ENCODE data around the gene FAM53B.

Gene FAM53B

DNA sequence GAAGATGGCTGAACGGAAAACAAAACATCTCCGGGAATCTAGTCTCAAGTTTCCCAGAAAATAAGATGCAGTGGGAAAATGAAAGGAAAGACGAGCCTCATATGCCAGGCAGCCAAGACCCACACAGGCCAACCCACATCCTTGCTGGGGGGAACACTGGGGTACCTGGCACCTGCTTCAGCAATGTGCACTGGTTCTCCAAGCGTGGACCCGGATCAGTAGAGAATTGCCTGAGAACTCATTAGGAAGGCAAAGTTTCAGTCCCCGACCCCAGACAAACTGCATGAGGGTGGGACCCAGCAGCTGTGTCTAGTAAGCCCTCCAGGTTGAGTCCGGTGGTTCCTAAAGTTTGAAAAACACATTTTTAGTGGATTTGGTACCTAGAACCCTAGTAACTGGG, 18.4 kb downstream of the FAM53B start:
- no peak for DNase-seq

DNA sequence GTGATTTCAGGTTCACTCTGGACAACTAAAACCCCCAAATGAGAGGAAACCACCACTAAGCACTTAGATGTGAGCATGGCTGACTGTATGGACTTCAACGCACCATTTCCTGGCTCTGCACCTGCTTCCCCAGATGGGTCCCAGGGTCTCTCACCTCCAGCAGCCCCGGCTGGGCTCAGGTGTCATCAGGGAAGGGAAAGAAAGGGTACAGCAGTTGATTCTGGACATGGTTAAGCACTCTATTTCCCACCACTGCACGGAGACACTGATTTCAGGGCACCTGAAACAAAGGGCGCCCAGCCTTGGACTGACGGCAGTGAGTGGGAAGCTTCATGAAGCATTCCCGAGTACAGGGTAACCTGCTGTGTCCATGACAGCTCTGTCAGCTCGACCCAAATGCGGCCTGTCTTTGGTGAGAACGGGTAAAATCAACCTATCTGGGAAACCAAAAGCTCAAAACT, 19.0 kb downstream of the FAM53B start:
- DNase-seq: no peak

DNA sequence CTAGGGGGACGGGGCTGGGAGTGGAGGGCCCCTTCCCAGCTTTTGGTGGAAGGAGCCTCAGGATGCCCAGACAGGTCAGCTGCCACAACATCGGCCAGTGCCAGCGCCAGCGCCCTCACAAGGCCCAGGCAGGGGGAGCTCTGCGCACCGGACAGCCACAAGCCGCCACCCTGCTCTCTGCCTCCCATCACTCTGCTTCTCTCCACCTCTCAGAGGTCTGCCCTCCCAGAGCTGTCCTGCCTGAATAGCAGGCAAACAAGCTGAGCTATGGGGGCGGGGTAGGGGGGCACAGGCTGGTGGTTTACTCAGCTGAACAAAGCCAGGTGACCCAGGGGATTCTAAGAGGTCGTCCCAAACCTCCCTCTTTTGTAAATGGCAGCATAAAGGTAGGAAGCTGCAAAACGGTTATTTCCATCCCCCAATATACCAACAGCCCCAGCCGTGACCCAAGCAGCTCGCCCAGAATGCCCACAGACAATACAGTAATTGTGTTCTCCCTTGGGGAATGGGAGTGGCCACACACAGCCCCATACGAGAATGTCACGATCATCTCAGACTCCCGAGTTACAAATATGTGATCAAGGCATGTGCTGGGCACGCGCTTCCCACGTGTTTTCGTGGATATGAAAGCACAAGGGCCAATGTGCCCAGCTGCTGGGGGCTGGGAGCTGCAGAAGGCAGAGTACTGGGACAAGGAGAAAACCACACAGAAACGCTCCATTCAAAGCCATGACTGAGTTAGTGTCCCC, 19.7 kb downstream of the FAM53B start:
- DNase-seq: no peak

DNA sequence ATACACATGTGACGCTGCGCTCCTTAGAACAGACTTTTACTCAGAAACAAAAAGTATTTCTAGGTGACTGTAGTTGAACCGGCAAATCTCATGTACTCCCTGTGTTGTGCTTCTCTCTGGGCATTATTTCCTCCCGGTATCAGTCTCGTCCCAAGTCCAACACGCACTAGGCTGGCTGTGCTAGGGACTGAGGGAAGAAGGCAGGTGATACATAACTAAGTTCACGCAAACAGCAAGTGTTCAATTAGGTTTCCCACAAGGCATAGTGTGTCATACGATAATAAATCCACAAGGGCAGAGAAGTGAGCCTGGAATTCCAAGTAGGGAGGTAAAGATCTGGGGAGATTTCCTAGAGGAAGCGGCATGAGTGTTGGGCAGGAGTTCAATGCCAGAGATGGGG, 20.4 kb downstream of the FAM53B start:
- DNase-seq: no peak

DNA sequence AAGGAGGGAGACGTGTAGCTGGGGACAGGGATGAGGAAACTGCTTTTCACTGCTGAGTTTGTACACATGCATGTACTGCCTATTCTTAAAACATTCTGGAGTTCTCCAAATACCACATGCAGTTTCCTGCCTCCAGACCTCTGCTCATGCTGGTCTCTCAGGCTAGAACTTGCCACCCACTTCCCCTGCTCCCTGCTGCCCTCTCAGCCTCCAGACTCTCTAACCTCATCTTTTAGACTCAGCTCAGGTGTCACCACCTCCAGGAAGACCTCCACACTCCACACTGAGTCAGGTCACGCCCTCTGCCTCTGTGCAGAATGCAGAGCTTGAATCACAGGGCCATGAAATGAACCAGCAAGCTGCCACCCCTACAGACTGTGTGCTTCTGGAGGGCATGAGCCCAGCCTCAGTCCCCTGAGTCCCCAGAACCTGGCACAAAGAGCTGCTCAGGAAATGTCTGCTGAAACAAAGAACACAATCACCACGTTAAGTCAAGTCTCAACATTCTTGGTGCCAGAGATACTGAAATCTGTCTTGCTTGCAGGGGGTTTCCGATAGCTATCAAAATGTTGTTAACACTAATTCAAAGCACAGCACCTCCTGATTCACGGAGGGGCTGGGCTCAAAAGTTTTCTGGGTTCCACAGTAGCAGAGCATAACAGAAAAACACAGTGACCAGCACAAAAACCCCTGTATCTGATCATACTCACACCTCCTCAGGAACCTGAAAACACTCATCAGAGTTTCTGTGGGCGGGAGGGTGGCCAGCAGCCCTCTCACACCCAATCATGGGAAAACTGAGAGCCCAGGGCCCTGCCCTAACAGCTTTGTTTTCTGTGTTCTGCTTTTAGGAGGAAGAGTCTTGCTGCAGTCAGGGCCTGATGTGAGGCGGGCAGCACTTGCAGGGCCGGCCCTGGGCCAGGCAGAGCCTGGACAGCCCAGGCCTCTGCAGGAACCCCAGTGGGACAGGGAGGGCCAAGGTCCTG, 21.1 kb downstream of the FAM53B start:
- DNase-seq: no peak

DNA sequence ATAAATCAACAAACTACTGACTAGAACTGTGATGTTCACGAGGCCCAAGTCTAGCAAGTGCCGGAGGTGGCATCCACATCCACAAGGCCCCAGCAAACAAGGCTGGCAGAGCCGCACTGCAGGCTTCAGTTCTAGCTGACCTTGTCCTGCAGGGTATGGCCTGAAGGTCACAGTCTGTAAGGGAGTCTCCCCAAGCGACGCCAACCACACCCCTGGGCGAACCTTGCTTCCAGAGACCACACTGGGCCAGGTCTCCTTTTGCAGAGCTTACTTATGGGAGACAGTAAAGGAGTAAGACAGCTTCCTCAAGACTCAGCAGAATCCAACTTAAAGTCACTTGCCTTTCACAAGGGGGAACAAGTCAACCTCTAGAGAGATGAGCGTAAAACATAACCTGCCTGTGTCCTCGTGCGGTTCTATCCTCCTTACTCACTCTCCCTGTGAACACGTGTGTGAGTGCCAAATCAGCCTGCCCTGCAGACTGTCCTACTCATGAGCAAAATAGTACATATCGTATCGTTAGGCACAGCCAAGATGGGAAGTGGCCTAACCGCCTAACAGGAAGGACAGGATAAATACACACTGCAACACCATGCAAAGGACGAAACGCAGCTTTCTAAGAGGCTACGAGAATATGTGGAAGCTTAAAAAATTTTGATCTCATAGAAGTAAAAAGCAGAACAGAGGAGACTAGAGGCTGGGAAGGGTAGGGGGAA, 22.7 kb downstream of the FAM53B start:
- no peak for DNase-seq

DNA sequence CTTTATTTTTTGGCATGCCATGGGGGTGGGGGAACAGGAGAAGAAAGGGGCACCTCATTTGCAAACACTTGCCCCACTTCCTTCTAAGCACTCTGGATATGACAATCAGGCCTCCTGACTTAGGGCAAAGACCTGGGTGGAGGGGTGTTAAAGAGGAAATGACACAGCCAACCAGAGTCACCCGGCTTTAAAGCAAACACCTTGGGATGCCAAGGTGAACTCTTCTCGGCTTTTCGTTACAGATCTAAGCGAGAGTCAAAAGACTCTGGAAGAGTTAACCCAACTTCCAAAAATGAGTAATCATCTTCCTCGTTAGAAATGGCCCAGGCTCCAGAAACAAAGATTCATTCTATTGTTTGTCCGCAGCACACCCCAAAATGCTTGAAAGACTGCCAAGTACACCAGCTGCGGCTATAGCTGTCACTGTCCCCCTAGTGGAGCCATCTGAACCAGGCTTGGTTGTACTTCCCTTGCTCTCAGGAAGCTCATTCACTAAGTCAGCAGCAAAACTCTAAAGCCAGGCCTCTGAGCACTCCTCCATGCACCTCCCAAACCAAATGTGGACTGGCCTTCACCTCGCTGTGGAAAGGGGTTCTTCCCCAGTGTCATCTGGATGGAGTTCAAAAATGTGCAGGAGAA, 24.8 kb downstream of the FAM53B start:
- DNase-seq: no peak

DNA sequence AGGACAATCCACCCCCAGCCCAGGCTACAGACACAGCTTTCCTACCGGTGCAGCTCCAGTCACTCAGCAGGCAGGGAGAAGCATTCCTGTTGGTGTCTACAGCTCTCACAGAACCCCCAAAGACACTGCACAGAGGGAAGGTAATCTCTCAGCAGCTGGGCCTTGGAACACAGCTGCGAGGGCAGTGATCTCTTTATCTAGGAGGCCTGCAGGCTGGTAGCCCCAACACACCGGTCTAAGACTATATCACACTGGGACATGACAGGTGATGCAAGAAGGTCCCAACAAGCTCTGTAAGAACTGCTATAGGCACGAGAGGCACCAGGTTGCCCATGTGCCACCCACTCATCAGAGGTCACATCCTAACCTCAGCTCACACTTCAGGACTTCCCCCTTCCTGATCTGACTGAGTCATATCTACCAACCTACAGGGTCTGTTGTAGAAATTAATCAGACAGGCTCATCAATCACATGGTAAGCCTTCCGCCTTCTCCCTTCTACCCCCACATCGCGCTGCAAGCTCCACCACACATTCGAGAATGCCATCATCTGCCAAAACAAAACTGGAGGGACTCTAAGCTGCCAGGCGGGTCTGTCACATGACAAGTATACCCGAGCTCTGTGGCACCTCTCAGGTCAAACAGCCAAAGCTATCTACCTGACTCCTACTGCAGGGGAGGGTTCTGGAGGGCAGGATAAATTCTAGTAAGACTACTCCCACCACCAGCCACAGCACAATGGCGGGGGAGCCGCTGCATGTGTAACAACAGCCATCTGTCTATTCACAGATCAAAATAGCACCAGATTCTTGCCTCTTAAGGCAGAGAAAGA, 26.1 kb downstream of the FAM53B start:
- no peak for DNase-seq

DNA sequence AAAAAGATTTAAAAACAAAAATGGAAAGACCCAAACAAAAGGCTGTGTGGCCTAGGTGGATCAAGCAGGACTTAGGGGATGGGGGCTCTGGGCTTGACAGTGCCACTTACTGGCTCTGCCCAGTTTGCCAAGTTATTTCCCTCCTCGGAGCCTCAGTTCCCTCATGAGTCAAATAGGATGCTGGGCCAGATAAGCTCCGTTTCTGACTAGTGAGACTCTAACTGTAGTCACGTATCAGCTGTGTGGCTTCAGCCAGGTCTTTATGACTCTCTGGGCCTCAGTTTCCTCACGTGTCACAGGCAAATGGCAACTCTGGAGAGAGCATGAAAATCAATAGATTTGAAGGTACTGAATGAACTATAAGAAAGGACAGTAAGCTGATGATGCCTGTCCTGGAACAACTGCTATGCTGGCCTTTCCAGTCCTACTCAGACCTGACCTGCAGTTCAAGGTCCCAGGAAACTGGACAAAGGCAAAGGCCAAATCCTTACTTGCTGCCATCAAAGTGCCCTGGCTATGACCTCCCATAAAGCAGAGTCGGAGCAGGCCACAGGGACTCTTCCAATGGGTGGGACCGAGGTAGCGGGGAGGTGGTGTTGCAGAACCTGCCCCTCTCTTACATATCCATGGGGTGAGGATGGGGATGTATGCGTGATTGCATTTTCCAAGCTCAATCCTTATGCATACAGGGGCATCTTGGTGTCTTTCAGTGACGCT, 27.0 kb downstream of the FAM53B start:
- DNase-seq: no peak

DNA sequence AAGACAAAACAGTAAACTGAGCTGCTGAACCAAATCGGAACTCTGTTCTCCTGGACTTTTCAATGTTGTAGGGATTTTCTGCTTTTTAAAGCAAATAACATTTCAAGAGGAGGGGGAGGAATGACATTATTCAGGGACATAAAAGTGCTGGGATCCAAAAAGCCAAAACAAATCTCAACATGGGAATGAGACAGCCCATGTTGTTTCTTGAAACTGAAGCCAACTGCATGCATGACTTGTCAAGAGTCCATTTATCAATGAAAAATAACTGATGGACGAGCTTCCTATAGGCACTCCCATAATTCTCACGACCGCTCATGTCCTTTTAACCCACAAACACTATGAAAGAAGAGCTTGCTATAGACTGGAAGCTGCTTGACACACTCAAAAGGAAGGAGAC, 27.8 kb downstream of the FAM53B start:
- no peak for DNase-seq

DNA sequence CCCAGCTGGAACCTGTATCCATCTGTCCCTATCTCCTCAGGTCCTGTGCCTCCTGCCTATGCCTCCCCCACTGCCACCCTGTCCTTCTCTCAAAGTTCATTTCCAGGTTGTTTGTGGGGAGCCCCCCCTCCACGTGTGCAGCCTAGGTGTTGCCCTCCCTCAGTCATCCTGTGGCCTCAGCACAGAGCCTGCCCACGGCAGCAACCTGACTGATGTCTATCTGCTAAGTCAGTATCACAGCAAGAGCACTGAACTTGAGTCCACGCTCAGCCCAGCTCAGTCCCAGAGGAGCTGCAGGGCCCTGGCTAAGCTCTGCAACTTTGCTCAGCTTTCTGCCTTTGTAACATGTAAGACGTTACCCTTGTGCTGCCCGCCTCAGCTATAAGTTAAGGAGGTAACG, 28.7 kb downstream of the FAM53B start:
- DNase-seq: no peak

DNA sequence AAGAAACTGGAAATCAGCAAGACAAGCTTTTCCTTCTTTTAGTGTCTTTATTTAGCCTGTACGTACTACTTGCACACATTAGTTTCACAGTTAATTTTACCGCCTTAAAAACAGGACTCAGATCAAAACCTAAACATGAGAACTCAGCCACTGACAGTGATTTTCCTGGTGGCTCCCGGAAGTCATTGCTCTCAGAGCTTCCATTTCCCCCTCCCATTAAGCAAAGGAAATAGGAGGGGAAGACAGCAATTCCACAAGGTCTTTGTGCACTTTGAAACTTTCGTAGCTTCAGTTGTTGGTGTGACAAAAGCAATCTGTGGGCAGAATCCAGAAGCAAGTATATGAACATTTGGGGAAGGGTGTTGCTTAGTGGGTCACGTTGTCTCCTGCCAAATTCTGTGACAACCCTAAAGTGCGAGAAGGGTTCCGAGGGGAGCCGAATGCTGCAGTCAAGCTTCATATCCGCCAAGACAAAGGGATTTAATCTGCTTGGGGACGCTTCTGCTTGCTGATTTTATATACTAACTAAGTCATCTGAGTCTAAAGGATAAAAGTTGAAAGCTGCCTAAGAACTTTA, 30.4 kb downstream of the FAM53B start:
- no peak for DNase-seq

DNA sequence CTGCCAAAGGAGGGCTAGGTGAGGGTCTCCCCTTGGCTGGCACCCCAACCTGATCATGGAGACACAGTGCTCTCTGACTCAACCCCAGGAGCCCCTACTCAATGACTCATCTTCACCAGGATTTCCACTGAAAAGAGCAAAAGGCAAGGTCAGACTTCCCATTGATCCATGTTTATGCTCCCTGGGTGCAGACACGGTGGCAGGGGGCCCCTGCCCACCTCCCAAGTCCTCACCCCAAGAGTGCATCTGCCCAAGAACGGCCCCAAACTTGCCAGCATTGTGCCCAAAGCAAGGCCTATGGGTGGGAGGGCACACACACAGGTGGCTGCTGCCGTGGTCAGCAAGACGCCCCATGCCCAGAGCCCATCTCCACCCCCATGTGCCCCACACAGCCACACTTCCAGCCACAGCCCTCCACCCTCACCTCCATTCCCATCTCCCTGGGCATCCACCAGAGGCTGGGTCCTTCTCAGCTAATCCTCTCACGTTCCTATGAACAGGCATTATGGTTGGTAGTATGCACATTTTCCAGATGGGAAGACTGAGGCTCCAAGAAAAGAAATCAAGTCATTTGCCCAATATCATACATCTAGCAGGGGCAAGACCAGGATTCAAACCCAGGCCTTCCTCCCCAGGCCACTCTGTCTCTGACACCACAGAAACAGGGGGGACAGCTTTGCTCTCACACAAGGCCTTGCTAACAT, 31.3 kb downstream of the FAM53B start:
- DNase-seq: no peak

DNA sequence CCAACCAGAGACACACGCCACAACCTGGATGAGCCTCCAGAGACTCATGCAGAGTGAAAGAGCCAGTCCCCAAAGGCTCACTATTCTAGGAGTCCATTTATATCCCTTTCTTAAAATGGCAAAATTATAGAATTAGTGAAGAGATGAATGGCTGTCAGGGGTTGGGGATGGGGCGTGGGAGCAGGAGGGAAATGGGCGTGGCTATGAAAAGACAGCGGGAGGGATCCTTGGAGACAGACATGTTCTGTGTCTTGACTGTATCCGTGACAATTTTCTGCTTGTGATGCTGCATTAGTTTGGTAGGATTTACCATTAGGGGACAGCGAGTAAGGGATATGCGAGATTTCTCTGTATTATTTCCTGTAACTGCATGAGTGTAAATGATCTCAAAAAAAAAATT, 33.0 kb downstream of the FAM53B start:
- no peak for DNase-seq

DNA sequence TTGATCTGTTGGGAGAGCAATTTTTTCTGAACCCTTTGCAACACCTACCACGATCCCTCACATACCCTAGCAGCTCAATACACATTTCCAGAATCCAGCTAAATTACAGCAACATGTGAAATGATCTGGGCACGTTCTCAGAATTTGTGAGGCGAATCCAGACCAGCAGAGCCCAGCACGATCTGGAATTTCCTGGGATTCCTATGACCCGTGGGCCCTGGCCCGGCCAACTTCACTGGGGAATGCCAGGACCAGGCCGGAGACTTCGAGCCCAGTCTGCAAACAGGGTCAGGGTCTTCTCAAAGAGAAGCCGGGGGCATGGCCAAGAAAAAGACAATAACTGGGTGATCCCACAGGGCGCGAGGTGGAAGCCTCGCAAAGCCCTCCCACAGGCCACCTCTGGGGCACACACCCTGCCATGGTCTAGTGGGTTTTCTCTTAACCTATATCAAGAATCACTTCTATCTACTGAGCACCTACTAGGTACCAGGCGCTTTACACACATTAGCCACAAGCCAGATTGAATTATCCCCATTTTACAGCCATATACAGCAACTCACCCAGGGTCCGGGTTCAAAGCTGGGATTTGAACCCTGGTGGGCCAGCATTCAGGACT, 33.8 kb downstream of the FAM53B start:
- DNase-seq: no peak

DNA sequence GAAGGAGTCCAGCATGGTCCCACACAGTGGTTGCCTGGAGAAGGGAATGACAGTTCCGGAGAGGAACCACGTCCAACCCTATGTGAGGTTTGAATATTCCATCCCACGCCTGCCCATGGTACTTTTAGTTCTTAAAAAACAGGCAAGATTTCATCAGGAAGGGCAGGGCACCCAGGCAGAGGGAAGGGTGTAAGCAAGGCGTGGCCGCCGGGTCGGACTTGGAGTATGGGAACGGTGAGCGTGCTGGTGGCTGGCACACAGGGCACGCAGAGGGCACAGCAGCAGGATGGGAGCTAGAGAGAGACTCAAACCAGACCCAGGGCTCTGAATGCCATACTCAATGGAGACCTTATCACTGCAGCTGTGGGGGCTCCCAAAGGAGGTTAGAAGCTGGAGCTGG, 34.3 kb downstream of the FAM53B start:
- no peak for DNase-seq

DNA sequence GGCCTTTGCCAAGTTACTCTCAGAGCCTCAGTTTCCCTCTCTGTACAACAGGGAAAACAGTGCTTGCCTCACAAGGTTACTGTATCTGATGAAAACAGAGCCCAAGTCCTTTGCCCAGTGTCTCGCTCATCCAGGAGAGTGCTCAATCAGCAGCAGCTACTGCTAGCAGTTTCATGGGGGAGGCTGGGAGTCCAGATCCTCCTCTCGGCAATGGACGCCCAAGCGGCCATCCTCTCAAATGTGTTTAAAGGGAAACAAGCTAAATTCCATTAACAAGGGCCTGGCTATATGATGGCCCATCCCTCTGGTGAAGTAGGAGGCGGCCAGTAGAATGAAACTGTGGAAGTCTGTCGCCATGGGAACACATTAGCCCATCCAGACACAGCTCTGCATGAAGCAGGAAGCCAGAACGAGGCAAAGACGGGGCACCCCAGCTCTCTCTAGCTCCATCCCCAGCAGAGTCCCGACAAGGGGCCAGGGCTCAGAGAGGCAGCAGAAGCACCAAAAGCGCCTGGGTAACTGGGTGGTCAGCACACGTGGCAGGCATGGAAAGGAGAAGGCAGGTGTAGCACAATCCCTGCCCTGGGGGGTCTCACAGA, 35.2 kb downstream of the FAM53B start:
- DNase-seq: no peak

DNA sequence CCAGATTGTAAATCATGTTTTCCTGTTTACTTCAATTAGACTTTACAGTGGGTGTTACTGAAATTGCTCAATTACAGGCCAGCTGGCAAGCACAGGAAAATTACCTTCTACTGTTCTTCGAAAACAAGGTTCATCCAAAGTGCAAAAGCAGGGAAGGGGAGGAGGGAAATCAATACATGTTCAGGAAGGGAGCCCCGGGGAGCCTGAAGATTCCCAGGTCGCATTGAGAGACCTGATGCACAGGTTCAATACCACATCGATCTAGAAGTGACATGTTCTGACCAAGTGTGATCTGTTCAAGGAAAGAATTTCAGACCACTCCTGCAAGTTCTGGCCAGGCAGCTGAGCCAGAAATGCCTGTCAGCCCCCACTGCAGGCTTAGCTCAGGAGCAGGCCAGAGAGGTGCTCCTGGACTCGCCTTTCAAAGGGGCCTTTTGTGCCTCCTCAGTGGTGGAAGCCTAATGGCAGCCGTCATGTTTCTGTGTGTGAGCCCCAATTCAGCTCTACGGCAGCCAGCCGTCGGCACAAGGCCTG, 35.9 kb downstream of the FAM53B start:
- no peak for DNase-seq

DNA sequence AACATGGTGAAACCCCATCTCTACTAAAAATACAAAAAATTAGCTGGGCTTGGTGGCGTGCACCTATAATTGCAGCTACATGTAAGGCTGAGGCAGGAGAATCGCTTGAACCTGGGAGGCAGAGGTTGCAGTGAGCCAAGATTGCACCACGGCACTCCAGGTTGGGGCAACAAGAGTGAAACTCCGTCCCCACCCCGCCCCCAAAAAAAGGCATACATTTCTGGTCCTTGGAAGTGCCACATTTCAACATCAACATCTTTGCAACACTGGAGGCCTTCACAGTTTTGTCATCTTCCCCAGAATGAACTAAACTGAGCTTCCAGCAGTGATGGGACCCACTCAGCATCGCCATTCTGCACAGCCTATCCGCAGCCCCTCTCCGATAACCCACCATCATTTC, 36.6 kb downstream of the FAM53B start:
- DNase-seq: no peak

All from DMS 273 treated with DMSO at 0.1 percent for 48 hours (cell line).